Osteoblast (primary cell): Measurements from ENCODE around the gene GRB10. TPM values are rescaled to one million over a fixed set of nuclear protein-coding genes. Genes with fewer than 3 reads are reported as not detected.
A peak's percentile ranks its signal among the peaks of the same experiment; 100 is the strongest.

Experiments
- DNase-seq: peaks from one replicate; pipeline ENCODE4 v3.0.0; 2011; ENCODE audit warnings: low spot score, mixed read lengths; ENCODE audit not compliant: insufficient read length; ENCODE audit errors: missing footprints
- H2AFZ ChIP-seq: 2 replicates; pipeline ENCODE4 v1.6.0; 2011; ENCODE audit warnings: mild to moderate bottlenecking, low read length
- H3K27ac ChIP-seq: 2 replicates; pipeline ENCODE4 v1.5.1; 2011; ENCODE audit warnings: mild to moderate bottlenecking, low read depth, low read length, moderate library complexity
- H3K27me3 ChIP-seq: 2 replicates; pipeline ENCODE4 v1.6.0; 2012; ENCODE audit warnings: mild to moderate bottlenecking, control low read depth, inconsistent platforms, low read length, moderate library complexity; ENCODE audit not compliant: insufficient read depth
- H3K36me3 ChIP-seq: 2 replicates; pipeline ENCODE4 v1.5.1; 2011; ENCODE audit warnings: mild to moderate bottlenecking, low read length, control low read depth, moderate library complexity; ENCODE audit not compliant: insufficient read depth
- H3K4me1 ChIP-seq: 2 replicates; pipeline ENCODE4 v1.5.1; 2011; ENCODE audit warnings: mild to moderate bottlenecking, low read length, control low read depth, moderate library complexity; ENCODE audit not compliant: insufficient read depth
- H3K4me2 ChIP-seq: 2 replicates; pipeline ENCODE4 v1.6.0; 2011; ENCODE audit warnings: mild to moderate bottlenecking, low read length; ENCODE audit not compliant: insufficient read depth
- H3K4me3 ChIP-seq: fragments of 200-600 bp; sonication (generic); 3 replicates; pipeline ENCODE4 v1.5.1; 2012; ENCODE audit warnings: mild to moderate bottlenecking, low read length, inconsistent platforms; ENCODE audit not compliant: insufficient read depth
- H3K79me2 ChIP-seq: 2 replicates; pipeline ENCODE4 v1.6.0; 2012; ENCODE audit warnings: mild to moderate bottlenecking, low read length, control low read depth, inconsistent platforms; ENCODE audit not compliant: insufficient read depth
- H3K9me3 ChIP-seq: 2 replicates; pipeline ENCODE4 v1.5.1; 2011; ENCODE audit warnings: low read depth, low read length, control low read depth
- H4K20me1 ChIP-seq: 2 replicates; pipeline ENCODE4 v1.6.0; 2012; ENCODE audit warnings: mild to moderate bottlenecking, low read length, control low read depth; ENCODE audit not compliant: insufficient read depth
- total RNA-seq: library from RNA; depleted of rRNA; stranded (reverse); fragments of >200 nt; gene quantifications from 2 replicates; pipeline ENCODE4 v1.2.3, GENCODE V29; 2012
- TF ChIP-seq, protein P1 (sequence below): IDR thresholded peaks from 2 replicates; pipeline ENCODE4 v1.5.1; 2011; ENCODE audit warnings: mild to moderate bottlenecking, low read depth, low read length, moderate library complexity; ENCODE audit errors: extremely low read depth

GRB10 gene
- total RNA-seq, 1 donor: 62.6 TPM

DNA sequence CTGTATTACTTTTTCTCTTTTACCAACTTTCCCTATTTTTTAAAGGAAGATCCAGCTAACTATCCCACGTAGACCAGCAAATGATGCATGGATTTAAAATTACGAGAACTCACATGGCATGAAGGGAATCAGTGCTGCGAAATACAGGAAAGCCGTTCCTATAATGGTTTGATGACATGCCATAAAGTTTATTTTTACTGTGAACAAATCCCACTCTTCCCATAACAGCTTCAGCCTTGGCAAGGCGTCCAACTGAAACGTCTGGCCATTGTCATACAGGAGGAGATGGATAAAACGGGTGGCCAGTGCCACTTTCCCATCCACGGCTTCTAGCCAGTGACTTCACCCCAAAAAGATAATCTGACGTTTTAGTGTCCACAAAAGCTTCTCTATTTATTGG lies 111.3 kb downstream of the GRB10 start:
- peaks cover 37% of the 10 kb centered on the region for H4K20me1 ChIP-seq
- H3K9me3 ChIP-seq: peaks cover 2% of the 10 kb centered on the region
- peaks cover 52% of the 10 kb centered on the region for H3K79me2 ChIP-seq
- TF ChIP-seq, protein P1, sequence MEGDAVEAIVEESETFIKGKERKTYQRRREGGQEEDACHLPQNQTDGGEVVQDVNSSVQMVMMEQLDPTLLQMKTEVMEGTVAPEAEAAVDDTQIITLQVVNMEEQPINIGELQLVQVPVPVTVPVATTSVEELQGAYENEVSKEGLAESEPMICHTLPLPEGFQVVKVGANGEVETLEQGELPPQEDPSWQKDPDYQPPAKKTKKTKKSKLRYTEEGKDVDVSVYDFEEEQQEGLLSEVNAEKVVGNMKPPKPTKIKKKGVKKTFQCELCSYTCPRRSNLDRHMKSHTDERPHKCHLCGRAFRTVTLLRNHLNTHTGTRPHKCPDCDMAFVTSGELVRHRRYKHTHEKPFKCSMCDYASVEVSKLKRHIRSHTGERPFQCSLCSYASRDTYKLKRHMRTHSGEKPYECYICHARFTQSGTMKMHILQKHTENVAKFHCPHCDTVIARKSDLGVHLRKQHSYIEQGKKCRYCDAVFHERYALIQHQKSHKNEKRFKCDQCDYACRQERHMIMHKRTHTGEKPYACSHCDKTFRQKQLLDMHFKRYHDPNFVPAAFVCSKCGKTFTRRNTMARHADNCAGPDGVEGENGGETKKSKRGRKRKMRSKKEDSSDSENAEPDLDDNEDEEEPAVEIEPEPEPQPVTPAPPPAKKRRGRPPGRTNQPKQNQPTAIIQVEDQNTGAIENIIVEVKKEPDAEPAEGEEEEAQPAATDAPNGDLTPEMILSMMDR: no peak
- DNase-seq: no peak
- H3K4me3 ChIP-seq: no peak overlapping the region
- no peak overlapping the region for H2AFZ ChIP-seq
- no peak overlapping the region for H3K4me2 ChIP-seq
- no peak overlapping the region for H3K27ac ChIP-seq
- H3K27me3 ChIP-seq: no peaks in the 10 kb centered on the region
- peaks cover 13% of the 10 kb centered on the region for H3K36me3 ChIP-seq
- H3K4me1 ChIP-seq: peaks cover 16% of the 10 kb centered on the region

DNA sequence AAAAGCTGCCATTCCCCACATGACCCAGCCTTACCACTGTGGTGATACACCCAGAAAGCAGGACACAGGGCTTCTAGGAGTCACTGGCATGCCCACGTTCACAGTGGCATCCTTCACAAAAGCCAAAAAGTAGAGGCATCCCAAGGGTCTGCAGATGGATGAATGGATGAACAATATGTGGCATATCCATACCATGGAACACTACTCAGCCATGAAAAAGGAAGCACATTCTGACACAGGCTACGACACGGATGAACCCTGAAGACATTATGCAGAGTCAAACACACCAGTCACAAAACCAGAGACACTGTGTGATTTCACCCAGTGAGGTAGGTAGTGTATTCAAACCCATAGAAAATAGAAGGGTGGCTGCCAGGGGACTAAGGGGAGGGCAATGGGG lies 112.8 kb downstream of the GRB10 start:
- H2AFZ ChIP-seq: no peak overlapping the region
- H3K36me3 ChIP-seq: peaks cover 13% of the 10 kb centered on the region
- no peak overlapping the region for H3K4me2 ChIP-seq
- TF ChIP-seq, protein P1: no peak
- H3K27ac ChIP-seq: no peak overlapping the region
- H4K20me1 ChIP-seq: peaks cover 49% of the 10 kb centered on the region
- no peak overlapping the region for H3K4me3 ChIP-seq
- H3K9me3 ChIP-seq: peaks cover 2% of the 10 kb centered on the region
- H3K79me2 ChIP-seq: peaks cover 48% of the 10 kb centered on the region
- no peaks in the 10 kb centered on the region for H3K27me3 ChIP-seq
- peaks cover 31% of the 10 kb centered on the region for H3K4me1 ChIP-seq
- DNase-seq: no peak

DNA sequence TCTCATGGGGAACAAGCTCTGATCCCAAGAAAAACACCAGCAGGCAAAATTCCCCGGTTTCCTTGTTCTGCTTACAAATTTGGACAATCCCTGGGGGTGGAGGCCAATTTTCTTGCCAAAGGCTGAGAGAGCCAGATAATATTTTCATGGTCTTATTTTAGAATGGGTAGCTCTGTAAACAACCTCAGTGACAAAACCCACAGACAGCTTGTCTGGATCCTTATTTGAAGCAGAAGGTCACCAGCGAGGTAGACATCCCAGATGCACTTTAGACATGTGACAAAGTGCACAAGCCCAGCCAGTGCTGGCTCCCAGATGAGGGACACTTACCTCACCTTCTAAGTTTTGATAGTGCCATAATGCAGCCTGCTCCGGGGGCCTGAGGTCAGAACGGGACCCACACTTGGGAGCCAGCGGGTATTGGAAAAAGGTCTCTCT lies 114.9 kb downstream of the GRB10 start:
- Histone ChIP-seq H3K4me3 (peak overlapping the region; percentile 16), H4K20me1 (peaks cover 62% of the 10 kb centered on the region), H3K27ac (peak overlapping the region; percentile 41), H3K36me3 (peaks cover 8% of the 10 kb centered on the region), H2AFZ (no peak overlapping the region), H3K4me1 (peaks cover 38% of the 10 kb centered on the region), H3K79me2 (peaks cover 50% of the 10 kb centered on the region), H3K27me3 (no peaks in the 10 kb centered on the region), H3K9me3 (peaks cover 2% of the 10 kb centered on the region), H3K4me2 (peak overlapping the region; percentile 16)
- TF ChIP-seq, protein P1: no peak
- no peak for DNase-seq

DNA sequence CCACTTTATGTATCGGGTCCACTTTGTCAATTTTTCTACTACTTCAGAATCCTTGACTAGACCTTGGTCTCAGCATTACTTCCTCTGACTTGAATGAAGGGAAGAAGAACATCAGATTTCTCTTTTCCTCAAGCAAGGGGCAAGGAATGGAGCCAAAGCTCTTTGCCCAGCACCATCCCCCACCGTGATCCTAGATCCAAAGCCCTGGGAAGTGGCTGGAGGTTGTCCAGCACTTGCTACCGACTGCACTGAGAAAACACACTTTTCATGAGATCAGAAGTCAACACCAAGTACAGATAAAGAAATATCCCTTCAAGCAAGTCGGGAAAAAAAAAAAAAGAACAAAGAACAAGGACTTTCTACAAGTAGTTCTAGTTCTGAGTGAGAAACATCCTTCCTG lies 115.4 kb downstream of the GRB10 start:
- Histone ChIP-seq H2AFZ (no peak overlapping the region), H3K79me2 (peaks cover 46% of the 10 kb centered on the region), H3K9me3 (peaks cover 2% of the 10 kb centered on the region), H3K27ac (peak overlapping the region; percentile 41), H3K4me2 (peak overlapping the region; percentile 16), H3K27me3 (no peaks in the 10 kb centered on the region), H3K36me3 (peaks cover 8% of the 10 kb centered on the region), H4K20me1 (peaks cover 65% of the 10 kb centered on the region), H3K4me3 (peak overlapping the region; percentile 16), H3K4me1 (peaks cover 38% of the 10 kb centered on the region)
- no peak for DNase-seq
- TF ChIP-seq, protein P1: no peak
